ENCODE measurements around the gene ADRM1.

- TF ChIP-seq CTCF (IDR thresholded peaks at IDR 0.05; ENCODE audit: low read depth, low read length, poor library complexity, severe bottlenecking) = no peak
- TF ChIP-seq EZH2phosphoT487 (IDR thresholded peaks at IDR 0.05; ENCODE audit: borderline replicate concordance, low read length) = no peak
These were observed 49.4 kb upstream of the ADRM1 start for GRCh38 chr20:62253398-62253797.

Measured in DOHH2 (cell line).